ENCODE measurements around the gene CRISP2.

- TF ChIP-seq POLR2A (IDR thresholded peaks at IDR 0.05; ENCODE audit: control extremely low read depth in 1 of 2, low read depth in 2 of 2, low read length in 2 of 2) (no peak), JUN (IDR thresholded peaks at IDR 0.05; ENCODE audit: low read depth, low read length) (no peak)
Observed at GRCh38 chr6:49739423-49739822, 26.1 kb upstream of the CRISP2 start.

Data from H1 (cell line).